Cortex of kidney (tissue), 1 donor: ENCODE results near the gene GLP1R.
"Not testable (repeated sequence)": the region's sequence is repeated elsewhere in the genome, so short reads cannot be mapped to it uniquely, and the experiment has no call there.

Experiments
- DNase-seq: peaks from one replicate; lab custom pipeline; 2025; lab: John Stamatoyannopoulos, UW

The GLP1R gene

GRCh38 chr6:39128106-39128505 is 79.5 kb downstream of the GLP1R start:
- DNase-seq, result no peak

GRCh38 chr6:39128832-39129231 is 80.3 kb downstream of the GLP1R start:
- no peak for DNase-seq

DNA sequence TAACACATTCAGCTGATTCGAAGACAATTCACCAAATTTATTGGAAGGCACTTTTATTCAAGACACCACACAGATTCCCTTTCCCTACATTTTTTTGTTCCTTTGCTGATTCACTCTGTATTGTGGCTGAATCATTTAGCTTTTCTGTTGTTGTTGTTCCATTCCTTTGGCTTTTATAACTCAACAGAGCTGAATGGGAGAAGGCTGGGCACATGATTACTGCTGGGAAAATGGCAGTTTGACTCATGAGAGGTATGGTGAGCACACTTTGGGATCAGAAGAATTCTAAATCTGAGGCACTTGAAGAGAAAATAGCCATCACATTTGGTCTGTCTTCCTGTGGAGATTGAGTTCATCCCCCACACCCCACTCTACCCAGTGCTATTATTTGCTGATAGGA is 82.1 kb downstream of the GLP1R start:
- no peak for DNase-seq

DNA sequence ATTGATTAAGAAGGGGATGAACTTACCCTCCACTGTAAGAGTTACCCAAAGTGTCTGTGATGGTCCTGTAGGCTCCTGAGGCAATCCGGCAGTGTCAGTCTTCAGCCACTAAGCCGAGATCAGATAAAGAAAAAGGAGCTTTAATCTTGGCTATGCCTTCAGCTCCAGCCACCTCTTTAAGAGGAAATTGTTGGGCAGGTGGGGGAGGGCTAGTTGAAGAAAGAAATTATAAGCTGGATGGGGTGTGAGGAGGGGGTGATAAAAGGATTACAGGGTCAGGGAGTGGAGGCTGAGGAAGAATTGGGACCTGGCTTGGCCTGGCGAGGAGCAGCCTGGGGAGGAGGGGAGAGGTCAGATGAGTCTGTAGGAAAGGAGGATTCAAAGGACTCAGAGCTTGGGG is 86.2 kb downstream of the GLP1R start:
- DNase-seq, result not testable (repeated sequence)

GRCh38 chr6:39136207-39136606 is 87.6 kb downstream of the GLP1R start:
- not testable (repeated sequence) for DNase-seq

DNA sequence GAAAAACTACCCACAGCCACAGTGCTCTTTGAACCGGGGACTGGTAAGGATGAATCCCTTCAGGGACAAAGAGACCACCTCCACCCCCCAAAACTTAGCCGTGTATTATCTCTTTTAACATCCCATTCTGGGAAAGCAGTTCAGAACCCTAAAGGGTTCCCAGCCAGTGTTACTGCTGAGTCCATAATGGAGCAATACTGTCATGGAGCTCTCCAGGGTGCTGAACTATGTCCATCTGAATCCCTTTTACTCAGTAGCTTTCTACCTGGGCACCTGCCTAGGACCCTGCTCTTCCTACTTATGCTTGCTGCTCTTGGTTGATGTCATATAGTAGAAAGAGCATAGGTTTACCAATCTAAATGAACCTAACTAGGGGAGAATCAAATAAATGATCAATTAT is 88.7 kb downstream of the GLP1R start:
- DNase-seq, result no peak
